ENCODE measurements around the gene KCNG3.
"Not testable (repeated sequence)": the region's sequence is repeated elsewhere in the genome, so short reads cannot be mapped to it uniquely, and the experiment has no call there.

Gene KCNG3

DNA sequence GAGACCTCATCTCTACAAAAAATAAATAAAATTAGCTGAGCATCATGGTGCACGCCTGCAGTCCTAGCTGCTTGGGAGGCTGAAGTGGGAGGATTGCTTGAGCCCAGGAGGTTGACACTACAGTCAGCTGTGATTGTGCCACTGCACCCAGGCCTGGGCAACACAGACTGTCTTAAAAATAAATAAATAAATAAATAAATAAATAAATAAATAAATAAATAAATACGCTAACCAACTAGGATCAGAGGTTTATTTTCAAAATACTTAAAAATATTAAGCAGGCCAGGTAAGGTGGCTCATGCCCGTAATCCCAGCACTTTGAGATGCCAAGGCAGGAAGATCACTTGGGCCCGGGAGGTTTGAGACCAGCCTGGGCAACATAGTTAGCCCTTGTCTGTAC is 63.6 kb downstream of the KCNG3 start:
- no peak for DNase-seq (ENCODE audit: low read depth in 1 of 2, low spot score in 1 of 2)

DNA sequence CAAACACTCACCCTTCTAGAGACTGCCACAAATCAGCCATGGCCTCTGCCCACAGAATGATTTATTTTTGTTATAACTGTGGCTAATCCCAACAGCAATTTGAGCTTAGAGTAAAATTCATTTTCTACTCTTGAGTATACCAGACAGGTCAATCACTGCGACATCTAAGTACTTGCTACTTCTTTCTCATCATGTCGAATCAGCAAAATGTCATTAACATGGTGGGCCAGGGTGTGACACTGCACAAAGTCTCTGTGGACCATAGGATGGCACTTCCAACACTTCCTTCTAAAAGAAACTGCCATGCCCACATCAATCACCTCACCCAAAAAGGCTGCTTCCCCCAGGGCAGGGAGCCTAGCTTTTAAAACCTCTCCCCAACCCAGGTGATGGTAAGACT is 64.4 kb downstream of the KCNG3 start:
- DNase-seq (ENCODE audit: low read depth in 1 of 2, low spot score in 1 of 2) = no peak

DNA sequence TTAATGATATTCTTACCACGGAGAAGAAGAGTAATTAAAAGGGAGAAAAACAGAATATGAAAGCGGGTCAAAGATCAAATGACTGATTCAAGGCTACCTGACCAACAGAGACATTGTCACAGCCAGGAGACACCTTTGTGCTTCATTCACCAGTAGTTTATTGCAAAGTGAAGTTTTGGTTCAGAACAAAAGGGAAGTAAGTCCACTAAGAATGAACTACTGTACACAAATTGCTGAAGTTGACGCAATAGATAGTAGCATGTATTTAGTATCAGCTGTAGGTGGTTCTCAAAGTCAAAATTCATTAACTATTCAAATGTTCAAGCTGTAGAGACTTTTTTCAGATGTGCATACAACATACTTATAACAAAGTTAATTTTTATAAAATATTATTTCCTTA is 68.1 kb downstream of the KCNG3 start:
- no peak for DNase-seq (ENCODE audit: low read depth in 1 of 2, low spot score in 1 of 2)

DNA sequence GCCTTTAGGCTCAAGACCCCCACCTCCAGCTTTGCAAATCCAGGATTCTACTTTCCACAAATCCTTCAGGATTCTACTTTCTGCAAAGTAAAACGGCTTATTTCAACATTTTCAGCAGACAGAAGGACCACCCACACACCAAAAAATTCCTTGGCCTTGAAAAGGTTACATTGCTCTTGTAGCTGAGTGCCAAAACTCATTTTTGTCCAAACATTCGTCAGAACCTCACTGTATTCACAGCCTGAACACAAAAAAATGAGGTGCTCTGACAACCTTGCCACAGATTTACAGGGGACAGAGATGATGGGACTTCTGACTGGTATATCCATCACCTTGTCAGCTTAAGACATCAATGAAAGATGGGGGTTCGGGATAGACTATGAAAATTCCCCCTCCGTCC is 69.7 kb downstream of the KCNG3 start:
- DNase-seq (ENCODE audit: low read depth in 1 of 2, low spot score in 1 of 2) = no peak

DNA sequence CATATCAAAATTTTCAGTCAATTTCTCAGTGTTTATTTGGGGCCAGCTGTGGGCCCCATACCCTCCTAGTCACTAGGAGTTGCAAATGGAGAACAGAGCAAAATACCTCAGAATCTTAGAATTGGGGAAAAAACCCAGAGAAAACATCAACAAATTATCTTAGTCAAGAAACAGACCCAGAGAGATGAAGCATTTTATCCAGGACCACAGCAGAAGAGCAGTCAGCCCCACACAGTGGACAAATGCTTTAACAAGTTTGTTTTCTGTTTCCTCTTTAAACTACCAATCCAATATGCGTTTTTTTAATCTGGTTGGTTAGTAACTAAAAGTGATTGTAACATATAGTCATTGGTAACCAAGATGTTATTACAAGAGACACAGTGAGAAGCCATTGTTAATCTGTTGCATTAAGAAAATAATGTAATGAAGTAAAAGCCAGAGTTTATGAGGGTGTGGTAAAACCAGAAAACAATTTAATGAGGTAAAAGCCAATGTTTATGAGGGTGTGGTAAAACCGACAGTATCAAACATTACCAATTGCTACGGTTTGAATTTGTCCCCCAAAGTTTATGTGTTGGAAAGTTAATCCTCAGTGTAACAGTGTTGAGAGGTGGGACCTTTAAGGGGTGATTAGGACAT is 72.1 kb downstream of the KCNG3 start:
- no peak for DNase-seq (ENCODE audit: low read depth in 1 of 2, low spot score in 1 of 2)

DNA sequence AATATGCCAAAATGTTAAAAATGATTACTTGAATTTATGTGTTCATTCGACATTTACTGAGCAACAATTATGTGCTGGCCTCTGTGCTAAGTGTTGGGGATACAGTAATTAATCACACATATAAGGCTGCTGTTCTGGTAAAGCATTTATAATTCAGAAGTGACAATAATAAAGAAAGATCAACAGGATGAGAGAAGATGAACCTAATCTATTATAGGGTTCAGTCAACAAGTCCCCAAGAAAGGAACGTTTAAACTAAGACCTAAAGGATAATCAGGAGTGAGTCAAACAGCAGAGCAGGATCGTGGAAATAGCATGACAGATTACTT is 72.7 kb downstream of the KCNG3 start:
- no peak for DNase-seq (ENCODE audit: low read depth in 1 of 2, low spot score in 1 of 2)

DNA sequence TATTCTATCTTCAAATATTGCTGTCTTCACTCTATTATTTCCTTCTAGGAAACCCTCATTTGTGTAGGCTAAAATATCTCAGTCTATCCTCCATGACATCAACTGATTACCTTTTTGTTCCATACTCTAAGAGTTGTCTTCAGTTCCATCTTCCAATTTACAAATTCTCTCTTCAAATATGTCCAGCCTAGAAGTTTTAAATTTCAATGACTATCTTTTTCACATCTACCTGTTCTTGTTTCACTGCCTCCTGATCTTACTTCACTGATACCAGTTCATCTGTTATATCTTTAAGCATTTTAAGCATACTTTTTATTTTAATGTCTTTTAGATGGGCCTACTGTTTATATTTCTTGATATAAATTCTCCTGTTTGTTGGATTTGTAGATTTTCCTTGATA is 79.1 kb downstream of the KCNG3 start:
- no peak for DNase-seq (ENCODE audit: low read depth in 1 of 2, low spot score in 1 of 2)

DNA sequence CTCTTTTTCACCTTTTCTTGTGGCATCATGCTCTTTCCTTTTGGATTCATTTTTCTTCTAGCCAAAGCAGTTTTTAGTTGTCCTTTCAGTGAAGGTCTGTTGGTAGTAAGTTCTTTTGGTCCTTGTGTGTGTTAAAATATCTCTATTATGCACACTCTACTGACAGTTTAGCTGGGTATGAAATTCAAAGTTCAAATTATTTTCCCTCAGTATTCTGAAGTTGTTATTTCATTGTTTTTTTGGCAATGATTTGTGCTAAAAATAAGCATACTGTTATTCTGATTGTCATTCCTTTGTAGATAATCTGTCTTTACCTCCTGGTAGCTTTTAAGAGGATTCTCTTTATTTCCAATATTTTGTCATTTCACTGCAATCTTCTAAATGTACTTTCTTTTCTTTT is 79.6 kb downstream of the KCNG3 start:
- DNase-seq (ENCODE audit: low read depth in 1 of 2, low spot score in 1 of 2) = no peak

DNA sequence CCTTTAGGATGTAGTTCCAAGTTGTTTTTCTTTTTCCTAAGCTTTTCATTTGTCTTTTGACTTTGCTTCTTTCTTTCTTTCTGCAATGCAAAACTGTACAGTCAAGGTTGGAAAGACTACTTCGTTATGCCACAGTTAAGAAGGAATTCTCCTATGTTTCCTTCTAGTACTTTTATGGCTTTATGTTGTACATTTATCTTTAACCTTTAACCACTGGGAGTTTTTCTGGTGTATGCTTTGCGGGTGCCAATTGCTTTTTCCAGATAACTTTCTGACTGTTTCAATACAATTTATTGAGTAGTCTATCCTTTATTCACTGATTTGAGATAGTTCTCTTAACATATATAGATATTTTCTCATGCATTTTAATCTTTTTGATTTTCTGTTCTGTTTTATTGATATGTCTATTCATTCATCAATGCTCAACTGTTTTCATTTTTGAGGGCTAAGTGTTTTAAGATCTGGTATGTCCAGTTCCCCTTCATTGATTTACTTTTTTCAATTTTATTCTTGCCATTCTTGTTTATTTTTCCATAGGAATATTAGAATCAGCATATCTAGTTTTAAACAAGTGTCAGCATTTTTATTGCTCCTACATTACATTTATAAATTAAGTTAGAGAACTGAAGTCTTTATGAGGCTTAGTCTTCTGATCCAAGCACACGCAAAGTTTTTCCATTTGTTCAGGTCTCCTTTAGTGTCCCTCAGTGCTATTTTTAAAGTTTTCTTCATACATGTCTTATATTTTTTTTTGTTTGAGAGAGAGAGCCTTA is 82.9 kb downstream of the KCNG3 start:
- DNase-seq (ENCODE audit: low read depth in 1 of 2, low spot score in 1 of 2) = no peak

DNA sequence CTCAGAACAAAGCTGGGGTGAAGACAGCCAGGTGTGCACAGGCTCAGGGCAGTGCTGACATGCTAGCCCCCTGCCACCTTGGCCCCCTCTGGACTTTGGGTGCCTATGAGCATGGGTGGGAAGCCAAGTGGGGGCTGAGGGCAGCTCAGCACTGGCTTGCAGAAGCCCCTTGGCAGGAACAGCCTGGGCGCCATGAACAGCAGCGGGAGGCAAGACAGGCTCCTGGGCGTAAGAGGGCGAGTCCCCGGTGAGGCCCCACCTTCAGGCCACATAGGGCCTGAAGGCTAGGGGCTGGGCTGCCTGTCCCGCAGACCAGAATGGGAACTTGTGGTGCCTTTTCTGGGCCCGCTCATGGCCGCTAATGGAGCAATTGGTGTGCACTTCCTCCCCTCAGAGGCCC is 85.8 kb downstream of the KCNG3 start:
- no peak for DNase-seq (ENCODE audit: low read depth in 1 of 2, low spot score in 1 of 2)

DNA sequence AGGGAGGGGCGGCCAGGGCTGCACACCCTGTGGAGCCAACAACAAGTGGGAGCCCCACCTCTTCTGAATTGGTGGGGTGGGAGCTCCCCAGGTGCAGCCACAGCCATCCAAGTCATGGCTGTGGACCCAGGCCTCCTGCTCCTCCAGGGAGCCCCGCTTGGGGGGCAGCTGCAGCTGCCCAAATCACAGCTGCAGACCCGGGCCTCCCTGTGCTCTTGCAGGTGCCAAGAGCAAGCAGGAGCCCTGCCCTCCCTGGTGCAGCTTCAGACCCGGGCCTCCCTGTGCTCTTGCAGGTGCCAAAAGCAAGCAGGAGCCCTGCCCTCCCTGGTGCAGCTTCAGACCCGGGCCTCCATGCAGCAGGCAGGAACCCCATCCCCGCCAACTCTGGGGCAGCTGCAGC is 86.3 kb downstream of the KCNG3 start:
- DNase-seq (ENCODE audit: low read depth in 1 of 2, low spot score in 1 of 2) = no peak

DNA sequence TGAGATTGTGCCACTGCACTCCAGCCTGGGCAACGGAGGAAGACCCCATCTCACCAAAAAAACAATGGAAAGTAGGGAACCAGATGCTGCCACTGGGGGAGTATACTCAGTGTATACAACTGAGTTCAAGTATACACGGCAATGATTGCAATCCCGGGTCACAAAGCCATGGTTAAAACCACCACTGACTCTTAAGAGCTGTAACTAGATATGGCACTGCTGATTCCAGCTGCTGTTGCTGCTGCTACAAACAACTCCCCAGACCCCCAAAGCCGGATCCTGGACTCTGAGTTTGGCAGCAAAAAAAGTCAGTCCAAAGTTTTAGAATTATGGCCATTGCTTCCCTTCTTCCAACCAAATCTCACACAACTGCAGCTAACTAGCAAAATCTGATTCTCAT is 89.1 kb downstream of the KCNG3 start:
- DNase-seq (ENCODE audit: low read depth in 1 of 2, low spot score in 1 of 2) = no peak

DNA sequence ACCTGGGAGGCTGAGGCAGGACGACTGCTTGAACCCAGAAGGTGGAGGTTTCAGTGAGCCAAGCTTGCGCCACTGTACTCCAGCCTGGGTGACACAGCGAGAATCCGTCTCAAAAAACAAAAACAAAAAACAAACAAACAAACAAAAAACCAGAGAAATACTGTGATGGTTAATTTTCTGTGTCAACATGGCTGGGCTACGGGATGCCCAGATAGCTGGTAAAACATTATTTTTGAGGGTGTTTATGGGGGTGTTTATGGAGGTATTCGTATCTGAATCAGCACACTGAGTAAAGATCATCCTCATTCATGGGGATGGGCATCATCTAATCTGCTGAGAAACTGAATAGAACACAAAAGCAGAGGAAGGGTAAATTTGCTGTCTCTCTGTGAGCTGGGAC is 92.0 kb downstream of the KCNG3 start:
- no peak for DNase-seq (ENCODE audit: low read depth in 1 of 2, low spot score in 1 of 2)

DNA sequence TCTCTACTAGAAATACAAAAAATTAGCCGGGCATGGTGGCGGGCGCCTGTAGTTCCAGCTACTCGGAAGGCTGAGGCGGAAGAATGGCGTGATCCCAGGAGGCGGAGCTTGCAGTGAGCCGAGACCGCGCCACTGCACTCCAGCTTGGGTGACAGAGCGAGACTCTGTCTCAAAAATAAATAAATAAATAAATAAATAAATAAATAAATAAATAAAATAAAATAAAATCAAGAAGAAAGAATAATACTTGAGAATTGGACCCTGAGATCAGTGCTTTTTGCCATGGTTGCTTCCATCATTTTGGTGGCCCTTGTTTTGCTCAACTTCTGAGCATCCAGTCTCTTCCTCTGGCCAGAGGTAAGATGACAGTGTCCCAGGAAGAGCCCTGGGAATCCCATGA is 95.7 kb downstream of the KCNG3 start:
- DNase-seq (ENCODE audit: low read depth in 1 of 2, low spot score in 1 of 2) = not testable (repeated sequence)

DNA sequence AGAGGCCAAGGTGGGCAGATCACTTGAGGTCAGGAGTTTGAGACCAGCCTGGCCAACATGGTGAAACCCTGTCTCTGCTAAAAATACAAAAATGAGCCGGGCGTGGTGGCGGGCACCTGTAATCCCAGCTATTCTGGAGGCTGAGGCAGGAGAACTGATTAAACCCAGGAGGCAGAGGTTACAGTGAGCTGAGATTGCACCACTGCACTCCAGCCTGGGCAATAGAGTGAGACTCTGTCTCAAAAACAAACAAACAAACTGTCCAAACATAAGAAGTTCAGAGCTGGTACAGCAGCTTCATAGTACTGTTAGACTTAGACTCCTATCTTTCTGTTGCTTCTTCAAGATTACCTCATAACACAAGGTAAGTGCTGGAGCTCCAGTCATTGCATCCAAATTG is 100.5 kb downstream of the KCNG3 start:
- not testable (repeated sequence) for DNase-seq (ENCODE audit: low read depth in 1 of 2, low spot score in 1 of 2)

DNA sequence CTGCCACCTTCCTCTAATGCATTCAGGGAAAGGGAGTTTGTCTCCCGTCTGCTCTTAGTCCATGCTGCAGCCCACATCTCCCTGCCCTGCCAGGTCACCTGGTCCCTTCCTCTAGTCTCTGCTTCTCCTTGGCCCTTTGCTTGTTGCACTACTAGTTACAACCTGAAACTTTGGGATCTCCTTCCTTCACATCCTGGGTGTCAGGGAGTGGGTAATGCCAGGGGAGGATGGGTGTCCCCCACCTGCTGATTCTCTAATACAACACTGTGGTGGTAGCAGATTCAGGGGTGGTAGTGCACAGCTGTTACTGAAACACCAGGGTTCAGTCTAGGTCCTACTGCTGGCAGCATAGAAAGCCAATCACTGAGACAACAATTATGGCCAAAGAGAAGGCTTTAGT is 101.6 kb downstream of the KCNG3 start:
- DNase-seq (ENCODE audit: low read depth in 1 of 2, low spot score in 1 of 2) = no peak

Data from stimulated activated CD4-positive, alpha-beta T cell treated with anti-CD3 and anti-CD28 coated beads, Interleukin-15, amount 100 ng/mL, for 1 hour (primary cell).